CD4-positive, alpha-beta T cell (primary cell): Measurements from ENCODE around the gene RASA3. TPM values are rescaled to one million over a fixed set of nuclear protein-coding genes. Genes with fewer than 3 reads are reported as not detected.

ENCODE experiments used
- ATAC-seq: fragments of 200-7000 bp; cut with Tn5 transposase; one replicate; pipeline ENCODE4 v1.10.0; 2022; ENCODE audit warnings: mild to moderate bottlenecking; ENCODE audit not compliant: poor library complexity
- CTCF ChIA-PET: fragments of 350-600 bp; sonication (Branson Sonifier 250); formaldehyde crosslinking; loops from one replicate; lab custom pipeline; 2021; ENCODE audit warnings: antibody characterized with exemption, inconsistent platforms; lab: Charles Lee
- POLR2A ChIA-PET: fragments of 350-600 bp; sonication (Branson Sonifier 250); formaldehyde crosslinking; loops from one replicate; lab custom pipeline; 2021; ENCODE audit warnings: antibody characterized with exemption, inconsistent platforms; lab: Charles Lee
- DNase-seq, 14 experiments: peaks; one replicate each; pipeline ENCODE4 v3.0.0-alpha.2; 2013 to 2020; ENCODE audit warnings: mixed read lengths in 2 of 14
- H3K27ac ChIP-seq, 2 donors: one replicate each; pipeline versions ENCODE4 v1.5.1 to v1.7.0; 2013; ENCODE audit warnings: low read length in 2 of 2, low read depth in 1 of 2, mild to moderate bottlenecking in 1 of 2
- H3K27me3 ChIP-seq, 2 experiments: 1 replicate in 1 of 2; 2 replicates in 1 of 2; pipeline versions ENCODE4 v1.6.1 to v1.7.0; 2013; ENCODE audit warnings: low read length in 2 of 2, control low read depth in 1 of 2, mild to moderate bottlenecking in 1 of 2, moderate library complexity in 1 of 2; ENCODE audit not compliant: insufficient read depth in 2 of 2, control insufficient read depth in 1 of 2
- H3K36me3 ChIP-seq: one replicate; pipeline ENCODE4 v1.6.1; 2013; ENCODE audit warnings: low read length, control low read depth; ENCODE audit not compliant: insufficient read depth
- H3K4me1 ChIP-seq: one replicate; pipeline ENCODE4 v1.6.1; 2013; ENCODE audit warnings: low read length, control low read depth; ENCODE audit not compliant: insufficient read depth
- H3K4me3 ChIP-seq: one replicate; pipeline ENCODE4 v1.5.1; 2013; ENCODE audit warnings: mild to moderate bottlenecking, low read length, moderate library complexity
- H3K9me3 ChIP-seq, 2 experiments: 1 replicate in 1 of 2; 2 replicates in 1 of 2; pipeline versions ENCODE4 v1.6.1 to v1.7.0; 2013; ENCODE audit warnings: low read length in 2 of 2, mild to moderate bottlenecking in 2 of 2, control low read depth in 1 of 2, moderate library complexity in 1 of 2; ENCODE audit not compliant: control insufficient read depth in 1 of 2, insufficient read depth in 1 of 2
- H3K27ac Mint-ChIP-seq: one replicate; pipeline ENCODE4 v1.8.0; 2020; ENCODE audit warnings: mixed read lengths
- H3K27me3 Mint-ChIP-seq: one replicate; pipeline ENCODE4 v1.8.0; 2021; ENCODE audit warnings: mixed read lengths
- H3K36me3 Mint-ChIP-seq: one replicate; pipeline ENCODE4 v1.8.0; 2021; ENCODE audit warnings: low read depth, mixed read lengths
- H3K4me1 Mint-ChIP-seq: one replicate; pipeline ENCODE4 v1.8.0; 2021; ENCODE audit warnings: low read depth, mixed read lengths
- H3K4me3 Mint-ChIP-seq: one replicate; pipeline ENCODE4 v1.8.0; 2020; ENCODE audit warnings: mild to moderate bottlenecking, mixed read lengths
- H3K9me3 Mint-ChIP-seq: one replicate; pipeline ENCODE4 v1.8.0; 2020; ENCODE audit warnings: mixed read lengths
- CTCF ChIP-seq: fragments of 200-600 bp; IDR thresholded peaks from one replicate; pipeline ENCODE4 v1.8.0; 2022; ENCODE audit warnings: antibody characterized with exemption, mild to moderate bottlenecking
- intact Hi-C, 2 experiments: fragments of 100-400 bp; cut with DNase I in 1 of 2; cut with micrococcal nuclease in 1 of 2; formaldehyde crosslinking; loops; one replicate each; pipeline versions ENCODE4 v1.15.1 to v1.9.0; 2023 to 2025; cut with DNase I, micrococcal nuclease
- total RNA-seq, 174 experiments: library from RNA in 2 of 174; stranded (reverse) in 2 of 174; gene quantifications; one replicate each; pipeline ENCODE4 v1.2.3 and lab custom pipeline; 2021 to 2026

The RASA3 gene
- total RNA-seq, 2 experiments from 2014 or later = 181 to 184 TPM

DNA sequence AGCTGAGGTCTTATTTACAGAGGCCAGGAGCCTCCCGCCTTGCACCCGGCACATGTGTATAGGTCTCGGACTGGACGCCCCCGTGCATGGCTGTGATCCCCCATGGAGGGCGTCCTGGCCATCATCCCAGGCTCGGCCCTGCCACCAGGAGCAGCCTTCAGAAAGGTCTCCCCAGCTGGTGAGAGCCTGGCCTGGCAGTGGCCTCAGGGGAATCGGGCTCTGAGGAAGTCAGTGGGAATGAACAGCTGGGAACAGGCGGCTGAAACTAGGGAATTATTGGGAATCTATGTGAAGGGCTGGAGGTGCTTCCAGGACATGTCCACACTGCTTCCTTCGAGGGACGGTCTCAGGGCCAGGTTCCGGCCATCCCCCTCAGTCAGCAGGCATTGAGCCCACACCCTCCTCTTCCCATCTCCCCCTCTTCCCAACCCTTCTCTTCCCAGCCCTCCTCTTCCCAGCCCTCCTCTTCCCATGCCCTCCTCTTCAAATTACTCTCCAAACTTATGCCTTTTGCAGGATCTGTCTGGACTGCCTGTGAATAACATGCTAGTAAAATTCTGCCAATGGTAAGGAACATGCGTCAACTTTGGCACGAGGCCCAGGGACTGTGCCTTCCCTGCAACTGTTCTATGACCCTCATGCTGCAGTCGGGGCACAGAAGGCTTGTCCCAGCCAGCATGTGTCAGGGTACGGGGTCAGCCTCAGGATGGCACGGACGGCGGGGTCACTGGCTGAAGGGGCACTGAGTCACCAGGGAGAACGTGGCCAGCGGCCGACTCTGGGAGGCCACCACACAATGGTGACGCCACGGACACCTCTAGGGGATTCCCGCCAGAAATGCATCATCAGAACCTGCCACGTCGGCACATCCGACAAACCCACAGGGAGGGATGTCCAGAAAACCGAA, 134.3 kb downstream of the RASA3 start:
- DNase-seq (no peak), ATAC-seq (no peak)
- no peak overlapping the region for H3K4me3 ChIP-seq
- no peaks in the 10 kb centered on the region for H3K4me1 ChIP-seq
- ChIA-PET CTCF (no interaction called here), POLR2A (no interaction called here)
- H3K36me3 ChIP-seq = peaks cover 90% of the 10 kb centered on the region
- peak overlapping the region; percentile 55 for H3K27ac Mint-ChIP-seq
- H3K4me3 Mint-ChIP-seq = no peak overlapping the region
- H3K27ac ChIP-seq = no peak overlapping the region
- H3K9me3 Mint-ChIP-seq = no peaks in the 10 kb centered on the region
- no peaks in the 10 kb centered on the region for H3K27me3 Mint-ChIP-seq
- no peaks in the 10 kb centered on the region for H3K27me3 ChIP-seq
- H3K9me3 ChIP-seq = no peaks in the 10 kb centered on the region
- H3K36me3 Mint-ChIP-seq = peaks cover 66% of the 10 kb centered on the region
- no peaks in the 10 kb centered on the region for H3K4me1 Mint-ChIP-seq
- intact Hi-C loops = no loop called here
- no peak for TF ChIP-seq CTCF

GRCh38 chr13:113996912-113997745, 135.3 kb downstream of the RASA3 start:
- CTCF ChIA-PET = no interaction called here
- Mint-ChIP-seq H3K9me3 (no peaks in the 10 kb centered on the region), H3K4me3 (no peak overlapping the region), H3K4me1 (no peaks in the 10 kb centered on the region), H3K27me3 (no peaks in the 10 kb centered on the region), H3K36me3 (peaks cover 69% of the 10 kb centered on the region), H3K27ac (peak overlapping the region; percentile 55)
- intact Hi-C loops = no loop called here
- H3K4me3 ChIP-seq = no peak overlapping the region
- no peaks in the 10 kb centered on the region for H3K9me3 ChIP-seq
- ATAC-seq = no peak
- no peak for DNase-seq
- peaks cover 90% of the 10 kb centered on the region for H3K36me3 ChIP-seq
- H3K27ac ChIP-seq = no peak overlapping the region
- no peaks in the 10 kb centered on the region for H3K4me1 ChIP-seq
- no peak for TF ChIP-seq CTCF
- POLR2A ChIA-PET = no interaction called here
- no peaks in the 10 kb centered on the region for H3K27me3 ChIP-seq

- no peak for DNase-seq
- CTCF ChIA-PET = no interaction called here
- Mint-ChIP-seq H3K27ac (no peak overlapping the region), H3K36me3 (peaks cover 74% of the 10 kb centered on the region), H3K27me3 (no peaks in the 10 kb centered on the region), H3K9me3 (no peaks in the 10 kb centered on the region), H3K4me1 (no peaks in the 10 kb centered on the region), H3K4me3 (no peak overlapping the region)
- ATAC-seq = no peak
- no peaks in the 10 kb centered on the region for H3K4me1 ChIP-seq
- TF ChIP-seq CTCF = no peak
- H3K9me3 ChIP-seq = no peaks in the 10 kb centered on the region
- intact Hi-C loops = no loop called here
- no peak overlapping the region for H3K27ac ChIP-seq
- H3K36me3 ChIP-seq = peaks cover 91% of the 10 kb centered on the region
- H3K4me3 ChIP-seq = no peak overlapping the region
- no peaks in the 10 kb centered on the region for H3K27me3 ChIP-seq
- POLR2A ChIA-PET = no interaction called here
Observed at GRCh38 chr13:113996081-113996911, 136.1 kb downstream of the RASA3 start.
